Endothelial cell of umbilical vein (primary cell): ENCODE results near the gene GAGE1. TPM values are rescaled to one million over a fixed set of nuclear protein-coding genes. Genes with fewer than 3 reads are reported as not detected.

Experiments used
- BruUV-seq: library from RNA; stranded (reverse); fragments of 400-500 nt; replicated peaks from 2 replicates; lab custom pipeline; 2021; lab: Mats Ljungman, UMichigan
- CTCF ChIA-PET: fragments of 300-600, 350-600 bp; sonication (Branson Sonifier 250); formaldehyde crosslinking; loops from one replicate; lab custom pipeline; 2021; ENCODE audit warnings: antibody characterized with exemption, inconsistent platforms; lab: Charles Lee
- POLR2A ChIA-PET: fragments of 300-600, 350-600 bp; sonication (Branson Sonifier 250); formaldehyde crosslinking; loops from one replicate; lab custom pipeline; 2021; ENCODE audit warnings: antibody characterized with exemption, inconsistent platforms; lab: Charles Lee
- DNase-seq: peaks from one replicate; pipeline ENCODE4 v3.0.0-alpha.2; 2011; ENCODE audit warnings: low read depth, low spot score
- FAIRE-seq: peaks from 2 replicates; lab custom pipeline; 2011; peaks lifted over from hg19 to GRCh38; lab: Jason Lieb, UNC
- H2AFZ ChIP-seq: 2 replicates; pipeline ENCODE4 v1.6.0; 2012; ENCODE audit warnings: low read depth, low read length, control low read depth, inconsistent platforms
- H3K27ac ChIP-seq: 2 replicates; pipeline ENCODE4 v1.5.1; 2011; ENCODE audit warnings: low read depth, mild to moderate bottlenecking, control low read depth, low read length, moderate library complexity; ENCODE audit not compliant: insufficient read depth
- H3K27me3 ChIP-seq, 2 experiments: 2 replicates each; pipeline versions ENCODE4 v1.6.0 to v1.6.1; 2011; ENCODE audit warnings: low read length in 2 of 2, mixed read lengths in 1 of 2; ENCODE audit not compliant: control insufficient read depth in 2 of 2, insufficient read depth in 2 of 2
- H3K36me3 ChIP-seq, 2 experiments: 2 replicates in 1 of 2; 3 replicates in 1 of 2; pipeline ENCODE4 v1.5.1; 2011; ENCODE audit warnings: low read length in 2 of 2, mild to moderate bottlenecking in 1 of 2, moderate library complexity in 1 of 2; ENCODE audit not compliant: control insufficient read depth in 2 of 2, insufficient read depth in 2 of 2; ENCODE audit errors: extremely low read depth in 1 of 2
- H3K4me1 ChIP-seq: 3 replicates; pipeline ENCODE4 v1.5.1; 2011; ENCODE audit warnings: mild to moderate bottlenecking, low read length; ENCODE audit not compliant: control insufficient read depth, insufficient read depth; ENCODE audit errors: extremely low read depth
- H3K4me2 ChIP-seq: 2 replicates; pipeline ENCODE4 v1.6.1; 2011; ENCODE audit warnings: low read length, control low read depth, mixed read lengths; ENCODE audit not compliant: insufficient read depth
- H3K4me3 ChIP-seq, 3 experiments: fragments of 200-600 bp in 1 of 3; sonication (generic), shearing (Covaris generic) in 1 of 3; replicated peaks in 1 of 3; 2 replicates each; pipeline ENCODE4 v1.5.1; 2011 to 2016; ENCODE audit warnings: control low read depth in 3 of 3, low read length in 3 of 3, mild to moderate bottlenecking in 2 of 3, inconsistent platforms in 1 of 3, low read depth in 1 of 3, moderate library complexity in 1 of 3; ENCODE audit not compliant: insufficient read depth in 1 of 3
- H3K79me2 ChIP-seq: 2 replicates; pipeline ENCODE4 v1.6.0; 2012; ENCODE audit warnings: low read length, inconsistent platforms; ENCODE audit not compliant: control insufficient read depth, insufficient read depth
- H3K9ac ChIP-seq: replicated peaks from 2 replicates; pipeline ENCODE3; 2011; ENCODE audit warnings: low read length, control low read depth; ENCODE audit not compliant: insufficient read depth; ENCODE audit errors: extremely low read depth
- H3K9me1 ChIP-seq: replicated peaks from 3 replicates; pipeline ENCODE4 v1.6.0; 2011; ENCODE audit warnings: mild to moderate bottlenecking, low read length; ENCODE audit not compliant: control insufficient read depth, insufficient read depth; ENCODE audit errors: extremely low read depth
- H3K9me3 ChIP-seq: replicated peaks from 2 replicates; pipeline ENCODE4 v1.5.1; 2012; ENCODE audit warnings: low read length, inconsistent platforms; ENCODE audit not compliant: control insufficient read depth, insufficient read depth
- H4K20me1 ChIP-seq: replicated peaks from 2 replicates; pipeline ENCODE3; 2011; ENCODE audit warnings: mild to moderate bottlenecking, low read length; ENCODE audit not compliant: control insufficient read depth, insufficient read depth; ENCODE audit errors: extremely low read depth
- CTCF ChIP-seq, 2 donors: IDR thresholded peaks; 1 replicate in 1 of 2; 2 replicates in 1 of 2; pipeline ENCODE4 v1.5.1; 2011; ENCODE audit warnings: low read length in 2 of 2, mild to moderate bottlenecking in 2 of 2, moderate library complexity in 2 of 2, control low read depth in 1 of 2, inconsistent platforms in 1 of 2, low read depth in 1 of 2; ENCODE audit not compliant: insufficient read depth in 1 of 2; ENCODE audit errors: extremely low read depth in 1 of 2
- EZH2 ChIP-seq: IDR thresholded peaks from 2 replicates; pipeline ENCODE4 v1.6.1; 2012; ENCODE audit warnings: borderline replicate concordance, low read depth, mild to moderate bottlenecking, moderate library complexity, low read length, inconsistent platforms; ENCODE audit not compliant: severe bottlenecking
- FOS ChIP-seq: IDR thresholded peaks from 2 replicates; pipeline ENCODE4 v1.6.1; 2011; ENCODE audit warnings: mild to moderate bottlenecking, low read length, moderate library complexity, borderline replicate concordance; ENCODE audit not compliant: insufficient read depth
- GATA2 ChIP-seq: IDR thresholded peaks from 2 replicates; pipeline ENCODE4 v1.7.0; 2011; ENCODE audit warnings: low read depth, mild to moderate bottlenecking, moderate library complexity, mixed read lengths, low read length; ENCODE audit not compliant: insufficient read length, insufficient read depth
- JUN ChIP-seq: IDR thresholded peaks from 2 replicates; pipeline ENCODE4 v1.6.1; 2011; ENCODE audit warnings: borderline replicate concordance, low read depth; ENCODE audit not compliant: insufficient read length, insufficient read depth
- MAX ChIP-seq: IDR thresholded peaks from 2 replicates; pipeline ENCODE4 v1.6.1; 2011; ENCODE audit not compliant: insufficient read depth, insufficient read length
- MYC ChIP-seq: IDR thresholded peaks from one replicate; pipeline ENCODE4 v1.6.1; 2011; ENCODE audit warnings: mild to moderate bottlenecking, low read depth, low read length
- POLR2A ChIP-seq: IDR thresholded peaks from 2 replicates; pipeline ENCODE4 v1.6.1; 2012; ENCODE audit warnings: low read depth, mild to moderate bottlenecking, control low read depth, low read length
- POLR2AphosphoS5 ChIP-seq: IDR thresholded peaks from 2 replicates; pipeline ENCODE4 v1.6.1; 2012; ENCODE audit warnings: low read depth, mild to moderate bottlenecking, control low read depth, low read length, moderate library complexity; ENCODE audit not compliant: insufficient read depth
- dilution Hi-C: fragments of 300-500 bp; cut with MboI; formaldehyde crosslinking; loops from one replicate; pipeline ENCODE4 v1.15.0; 2019; ENCODE audit warnings: low sequenced_read_pairs; ENCODE audit not compliant: extremely low pct_ligation_motif_present
- intact Hi-C: fragments of 100-400 bp; cut with micrococcal nuclease; formaldehyde crosslinking; loops from one replicate; pipeline ENCODE4 v1.10.0; 2022
- polyA plus RNA-seq, 4 experiments: library from polyadenylated mRNA; depleted of rRNA in 3 of 4; stranded (reverse) in 3 of 4; unstranded in 1 of 4; fragments of >200 nt; gene quantifications; 2 replicates each; pipeline versions ENCODE4 v1.2.1 to v1.2.3, GENCODE V29; 2011 to 2012; ENCODE audit warnings: missing spikeins in 1 of 4
- total RNA-seq: library from RNA; stranded (reverse); gene quantifications from 2 replicates; pipeline ENCODE4 v1.2.3, GENCODE V29; 2021

The GAGE1 gene
- total and polyA plus RNA-seq, 2 donors (not counting 3 experiments of a cell fraction or from before 2014, with no cell fraction given): not detected

- Histone ChIP-seq H3K27ac (no peak overlapping the region), H3K27me3 (no peaks in the 10 kb centered on the region), H3K9ac (no peak overlapping the region), H3K79me2 (no peaks in the 10 kb centered on the region), H4K20me1 (no peaks in the 10 kb centered on the region), H3K4me2 (no peak overlapping the region), H3K9me1 (no peaks in the 10 kb centered on the region), H3K9me3 (no peaks in the 10 kb centered on the region), H3K4me1 (no peaks in the 10 kb centered on the region), H3K36me3 (no peaks in the 10 kb centered on the region), H3K4me3 (no peak overlapping the region), H2AFZ (no peak overlapping the region)
- no peak for TF ChIP-seq CTCF (IDR thresholded peaks at IDR 0.05; ENCODE audit: extremely low read depth in 1 of 2, insufficient read depth in 1 of 2, low read depth in 1 of 2, low read length in 2 of 2)
- TF ChIP-seq POLR2AphosphoS5: no peak
- TF ChIP-seq FOS: no peak
- no peak for TF ChIP-seq GATA2
- TF ChIP-seq EZH2: no peak
- no peak for TF ChIP-seq MYC
- no peak for TF ChIP-seq MAX
- no peak for TF ChIP-seq POLR2A
- no peak for TF ChIP-seq JUN
- CTCF ChIA-PET: no interaction called here
- POLR2A ChIA-PET: no interaction called here
- dilution Hi-C loops: no loop called here
- intact Hi-C loops: no loop called here
- no peak for DNase-seq
- FAIRE-seq: no peak
- BruUV-seq: no TSS peak
Measured at GRCh38 chrX:49644991-49645637, 46.3 kb downstream of the GAGE1 start.
